ENCODE results near the gene RASGRP4. TPM values are rescaled to one million over a fixed set of nuclear protein-coding genes. Genes with fewer than 3 reads are reported as not detected.

RASGRP4 gene
- total RNA-seq, 1 experiment from 2014 or later: not detected

- ChIA-PET CTCF (interaction anchor here (1.3 kb wide), 1 partner anchor 8 kb away, joined by 4 read pairs; no protein-coding TSS in a partner anchor), RAD21 (ENCODE audit: low non-redundant PET in 1 of 2, low total read pairs in 2 of 2, uncharacterized antibody in 2 of 2, unreplicated experiment in 2 of 2) (no interaction called here), POLR2A (no interaction called here)
- no peak overlapping the region for H2AFZ ChIP-seq (ENCODE audit: low read depth, low read length, poor library complexity, severe bottlenecking)
- H3K27ac ChIP-seq (ENCODE audit: low read depth, low read length): no peak overlapping the region
- TF ChIP-seq RAD21 (IDR thresholded peaks at IDR 0.05; ENCODE audit: low read depth): no peak
- no peak for TF ChIP-seq SRF (IDR thresholded peaks at IDR 0.05; ENCODE audit: low read depth)
- TF ChIP-seq MAX (IDR thresholded peaks at IDR 0.05): no peak
- TF ChIP-seq, protein P1, sequence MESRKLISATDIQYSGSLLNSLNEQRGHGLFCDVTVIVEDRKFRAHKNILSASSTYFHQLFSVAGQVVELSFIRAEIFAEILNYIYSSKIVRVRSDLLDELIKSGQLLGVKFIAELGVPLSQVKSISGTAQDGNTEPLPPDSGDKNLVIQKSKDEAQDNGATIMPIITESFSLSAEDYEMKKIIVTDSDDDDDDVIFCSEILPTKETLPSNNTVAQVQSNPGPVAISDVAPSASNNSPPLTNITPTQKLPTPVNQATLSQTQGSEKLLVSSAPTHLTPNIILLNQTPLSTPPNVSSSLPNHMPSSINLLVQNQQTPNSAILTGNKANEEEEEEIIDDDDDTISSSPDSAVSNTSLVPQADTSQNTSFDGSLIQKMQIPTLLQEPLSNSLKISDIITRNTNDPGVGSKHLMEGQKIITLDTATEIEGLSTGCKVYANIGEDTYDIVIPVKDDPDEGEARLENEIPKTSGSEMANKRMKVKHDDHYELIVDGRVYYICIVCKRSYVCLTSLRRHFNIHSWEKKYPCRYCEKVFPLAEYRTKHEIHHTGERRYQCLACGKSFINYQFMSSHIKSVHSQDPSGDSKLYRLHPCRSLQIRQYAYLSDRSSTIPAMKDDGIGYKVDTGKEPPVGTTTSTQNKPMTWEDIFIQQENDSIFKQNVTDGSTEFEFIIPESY (IDR thresholded peaks at IDR 0.05; ENCODE audit: extremely low read depth, insufficient replicate concordance, low read length): no peak
- TF ChIP-seq ELF1 (IDR thresholded peaks at IDR 0.05; ENCODE audit: borderline replicate concordance, low read depth): no peak
- TF ChIP-seq, protein P2, sequence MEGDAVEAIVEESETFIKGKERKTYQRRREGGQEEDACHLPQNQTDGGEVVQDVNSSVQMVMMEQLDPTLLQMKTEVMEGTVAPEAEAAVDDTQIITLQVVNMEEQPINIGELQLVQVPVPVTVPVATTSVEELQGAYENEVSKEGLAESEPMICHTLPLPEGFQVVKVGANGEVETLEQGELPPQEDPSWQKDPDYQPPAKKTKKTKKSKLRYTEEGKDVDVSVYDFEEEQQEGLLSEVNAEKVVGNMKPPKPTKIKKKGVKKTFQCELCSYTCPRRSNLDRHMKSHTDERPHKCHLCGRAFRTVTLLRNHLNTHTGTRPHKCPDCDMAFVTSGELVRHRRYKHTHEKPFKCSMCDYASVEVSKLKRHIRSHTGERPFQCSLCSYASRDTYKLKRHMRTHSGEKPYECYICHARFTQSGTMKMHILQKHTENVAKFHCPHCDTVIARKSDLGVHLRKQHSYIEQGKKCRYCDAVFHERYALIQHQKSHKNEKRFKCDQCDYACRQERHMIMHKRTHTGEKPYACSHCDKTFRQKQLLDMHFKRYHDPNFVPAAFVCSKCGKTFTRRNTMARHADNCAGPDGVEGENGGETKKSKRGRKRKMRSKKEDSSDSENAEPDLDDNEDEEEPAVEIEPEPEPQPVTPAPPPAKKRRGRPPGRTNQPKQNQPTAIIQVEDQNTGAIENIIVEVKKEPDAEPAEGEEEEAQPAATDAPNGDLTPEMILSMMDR (IDR thresholded peaks at IDR 0.05 in 2 of 3, conservative IDR thresholded peaks at IDR 0.05 in 1 of 3; ENCODE audit: borderline replicate concordance in 1 of 3, insufficient read depth in 1 of 3, low read depth in 2 of 3, low read length in 2 of 3): no peak
- TF ChIP-seq POLR2AphosphoS5 (IDR thresholded peaks at IDR 0.05; ENCODE audit: low read depth, low read length): no peak
- TF ChIP-seq EZH2phosphoT487 (IDR thresholded peaks at IDR 0.05; ENCODE audit: borderline replicate concordance): no peak
- no peak for TF ChIP-seq SP1 (IDR thresholded peaks at IDR 0.05; ENCODE audit: low read depth)
- no peak for TF ChIP-seq EZH2 (IDR thresholded peaks at IDR 0.05)
- H3K9me3 ChIP-seq (ENCODE audit: control insufficient read depth in 1 of 2, insufficient read depth in 1 of 2, low read depth in 1 of 2, low read length in 2 of 2): no peaks in the 10 kb centered on the region
- intact Hi-C loops (cut with micrococcal nuclease): no loop called here
- H3K4me2 ChIP-seq (ENCODE audit: low read length): no peak overlapping the region
- H3K79me2 ChIP-seq (ENCODE audit: insufficient read depth, low read length): no peaks in the 10 kb centered on the region
- BruUV-seq (replicated peaks): no TSS peak
- no peaks in the 10 kb centered on the region for H3K36me3 ChIP-seq (ENCODE audit: control insufficient read depth in 1 of 2, insufficient read depth in 2 of 2, low read length in 2 of 2)
- peaks cover 8% of the 10 kb centered on the region; the same call in 1 of the 2 replicates for H3K27me3 ChIP-seq (ENCODE audit: insufficient read depth, low read length)
- H3K4me1 ChIP-seq (ENCODE audit: control insufficient read depth in 1 of 2, insufficient read depth in 2 of 2, low read length in 2 of 2): no peaks in the 10 kb centered on the region
- H3K4me3 ChIP-seq (replicated peaks in 1 of 2; ENCODE audit: low read depth in 1 of 2, low read length in 2 of 2): no peak overlapping the region
- DNase-seq (ENCODE audit: low read depth, low spot score) (no peak), ATAC-seq (no peak)
- no peaks in the 10 kb centered on the region for H3K9me2 ChIP-seq (ENCODE audit: insufficient read depth)
- no peaks in the 10 kb centered on the region for H4K20me1 ChIP-seq (ENCODE audit: insufficient read depth)
- no peak overlapping the region for H3K9ac ChIP-seq (ENCODE audit: low read length)
Observed at GRCh38 chr19:38470788-38471480, 44.9 kb upstream of the RASGRP4 start.

Data from HCT116 (cell line).